GM20431 (cell line): ENCODE results near the gene TDRD5.
"Not testable (repeated sequence)": the region's sequence is repeated elsewhere in the genome, so short reads cannot be mapped to it uniquely, and the experiment has no call there.

Experiments used
- in situ Hi-C: fragments of 300-500 bp; cut with MseI, MboI; formaldehyde crosslinking; loops from one replicate; pipeline ENCODE4 v1.15.0; 2020; ENCODE audit warnings: low sequenced_read_pairs; ENCODE audit not compliant: unreplicated experiment

Gene TDRD5

DNA sequence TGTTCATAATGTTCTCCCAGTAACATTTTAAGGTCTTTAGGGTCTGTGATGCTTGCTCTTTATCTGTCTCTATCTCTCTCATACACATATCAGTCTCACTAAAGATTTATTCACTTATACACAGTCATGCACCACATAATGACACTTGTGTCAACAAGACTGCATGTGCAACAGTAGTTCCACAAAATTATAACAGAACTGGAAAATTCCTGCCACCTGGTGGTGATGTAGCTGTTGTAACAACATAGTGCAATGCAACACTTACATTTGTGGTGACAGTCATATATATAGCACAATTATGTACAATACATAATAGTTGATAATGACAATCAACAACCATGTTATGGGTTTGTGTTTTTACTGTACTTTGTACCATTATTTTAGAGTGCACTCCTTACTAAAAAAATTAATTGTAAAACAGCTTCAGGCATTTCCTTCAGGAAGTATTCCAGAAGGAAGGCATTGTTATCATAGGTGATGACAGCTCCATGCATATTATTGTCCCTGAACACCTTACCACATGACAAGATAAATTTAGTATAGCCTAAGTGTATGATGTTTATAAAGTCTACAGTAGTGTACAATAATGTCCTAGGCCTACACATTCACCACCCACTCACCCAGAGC lies 8.1 kb downstream of the TDRD5 start:
- in situ Hi-C loops = no loop called here

DNA sequence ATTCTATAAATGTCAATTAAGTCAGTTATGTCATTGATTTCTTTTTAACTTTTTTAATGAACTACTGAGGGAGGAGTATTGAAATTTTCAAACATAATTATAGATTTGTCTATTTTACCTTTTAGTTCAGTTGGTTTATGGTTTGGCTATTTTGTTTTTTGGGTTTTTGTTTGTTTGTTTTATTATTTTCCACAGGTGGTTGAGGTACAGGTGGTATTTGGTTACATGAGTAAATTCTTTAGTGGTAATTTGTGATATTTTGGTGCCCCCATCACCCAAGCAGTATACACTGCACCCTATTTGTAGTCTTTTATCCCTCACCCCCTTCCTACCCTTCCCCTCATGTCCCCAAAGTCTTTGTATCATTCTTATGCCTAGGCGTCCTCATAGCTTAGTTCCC lies 9.5 kb downstream of the TDRD5 start:
- in situ Hi-C loops = no loop called here

- in situ Hi-C loops = no loop called here
These were observed 20.7 kb downstream of the TDRD5 start for GRCh38 chr1:179612361-179612760.

- in situ Hi-C loops = no loop called here
These were observed 39.1 kb downstream of the TDRD5 start for GRCh38 chr1:179630719-179631118.

DNA sequence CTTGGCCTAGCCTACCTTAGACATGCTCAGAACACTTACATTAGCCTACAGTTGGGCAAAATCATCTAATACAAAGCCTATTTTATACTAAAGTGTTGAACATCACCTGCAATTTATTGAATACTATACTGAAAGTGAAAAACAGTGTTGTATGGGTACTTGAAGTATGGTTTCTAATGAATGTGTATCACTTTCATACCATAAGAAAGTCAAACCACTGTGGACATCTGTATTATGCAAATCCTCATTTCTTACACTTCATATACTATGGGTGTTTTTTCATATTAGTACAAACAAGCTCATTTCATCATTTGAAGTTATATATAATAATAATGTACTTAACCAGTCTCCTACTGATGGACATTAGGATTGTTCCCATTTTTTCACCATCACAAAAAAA lies 41.2 kb downstream of the TDRD5 start:
- in situ Hi-C loops = no loop called here

DNA sequence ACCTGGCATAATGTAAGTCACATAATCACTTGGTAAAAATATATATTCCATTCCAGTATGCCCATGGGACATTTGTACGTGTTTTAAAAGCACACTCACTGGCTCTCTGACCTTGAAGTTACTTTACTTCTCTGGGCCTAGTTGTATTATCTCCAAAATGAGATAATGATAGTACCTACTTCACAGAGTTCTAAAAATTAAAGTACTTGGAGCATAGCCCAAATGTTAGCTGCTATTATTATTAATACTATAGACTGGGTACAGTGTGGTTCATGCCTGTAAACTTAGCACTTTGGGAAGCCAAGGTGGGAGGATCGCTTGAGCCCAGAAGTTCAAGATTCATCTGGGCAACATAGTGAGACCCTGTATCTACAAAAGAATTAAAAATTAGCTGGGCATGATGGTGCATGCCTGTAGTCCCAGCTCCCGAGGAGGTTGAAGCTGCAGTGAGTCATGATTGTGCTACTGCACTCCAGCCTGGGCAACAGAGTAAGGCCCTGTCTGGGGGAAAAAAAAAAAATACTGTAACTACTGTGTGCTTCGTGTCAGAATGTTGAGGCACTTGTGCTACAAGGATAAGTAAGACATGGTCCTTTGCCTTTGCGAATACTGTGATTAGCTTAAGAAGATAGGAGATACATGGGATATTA lies 45.7 kb downstream of the TDRD5 start:
- in situ Hi-C loops = no loop called here

- in situ Hi-C loops = no loop called here
These were observed 69.4 kb downstream of the TDRD5 start for GRCh38 chr1:179661018-179661417.

GRCh38 chr1:179663810-179664209 lies 72.2 kb downstream of the TDRD5 start:
- in situ Hi-C loops = no loop called here

DNA sequence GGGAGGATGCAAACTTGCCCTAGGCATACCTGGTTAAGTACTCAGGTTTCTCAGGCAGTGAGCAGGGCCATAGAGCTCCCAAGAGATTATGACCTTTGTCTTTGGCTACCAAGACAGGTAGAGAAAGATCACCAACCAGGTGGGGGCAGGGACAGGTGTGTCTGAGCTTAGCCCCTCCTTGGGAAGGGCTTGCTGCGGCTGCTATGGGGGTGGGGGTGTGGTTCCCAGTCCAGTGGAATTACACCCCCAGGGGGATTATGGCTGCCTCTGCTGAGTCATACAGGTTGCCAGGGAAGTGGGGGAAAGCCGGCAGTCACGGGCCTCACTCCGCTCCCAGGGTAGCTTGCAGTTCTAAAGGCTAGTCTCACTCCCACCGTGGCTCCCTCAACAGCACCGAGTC lies 86.2 kb downstream of the TDRD5 start:
- in situ Hi-C loops = no loop called here

DNA sequence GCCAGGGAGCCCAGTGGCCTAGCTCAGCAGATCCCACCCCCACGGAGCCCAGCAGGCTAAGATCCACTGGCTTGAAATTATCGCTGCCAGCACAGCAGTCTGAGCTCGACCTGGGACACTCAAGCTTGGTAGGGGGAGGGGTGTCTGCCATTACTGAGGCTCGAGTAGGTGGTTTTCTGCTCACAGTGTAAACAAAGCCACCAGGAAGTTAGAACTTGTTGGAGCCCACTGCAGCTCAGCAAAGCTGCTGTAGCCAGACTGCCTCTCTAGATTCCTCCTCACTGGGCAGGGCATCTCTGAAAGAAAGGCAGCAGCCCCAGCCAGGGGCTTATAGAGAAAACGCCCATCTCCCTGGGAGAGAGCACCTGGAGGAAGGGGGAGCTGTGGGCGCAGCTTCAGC lies 102.9 kb downstream of the TDRD5 start:
- in situ Hi-C loops = not testable (repeated sequence)

DNA sequence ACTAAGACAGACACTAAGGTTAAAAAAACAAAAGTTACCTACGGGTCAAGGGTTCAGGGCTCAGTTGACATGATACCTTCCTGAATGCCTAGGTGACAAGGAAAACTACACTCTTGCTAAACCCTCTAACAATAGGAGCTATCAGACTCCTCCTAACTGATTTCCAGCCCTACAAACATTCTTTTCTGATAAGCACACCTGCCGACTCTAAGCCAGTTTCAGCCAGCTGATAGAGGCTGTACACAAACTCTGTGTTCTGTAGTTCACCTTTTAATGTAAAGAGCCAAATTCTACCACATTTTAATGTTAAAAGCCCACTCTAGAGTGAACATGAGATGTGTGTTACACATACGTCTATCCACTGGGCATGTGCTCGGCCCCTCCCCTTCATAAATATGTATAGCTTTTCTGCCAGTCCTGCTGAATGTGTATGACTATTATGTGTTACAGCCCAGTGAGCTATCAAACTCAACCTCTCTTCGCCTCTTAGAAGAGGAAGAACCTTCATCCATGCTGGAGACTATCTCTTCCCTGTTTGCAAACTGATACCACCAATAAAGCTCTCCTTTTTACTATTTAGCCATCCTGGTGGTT lies 111.4 kb downstream of the TDRD5 start:
- in situ Hi-C loops = loop anchor here (25.0 kb wide), 1 partner anchor 484 kb away; no protein-coding TSS in a partner anchor

DNA sequence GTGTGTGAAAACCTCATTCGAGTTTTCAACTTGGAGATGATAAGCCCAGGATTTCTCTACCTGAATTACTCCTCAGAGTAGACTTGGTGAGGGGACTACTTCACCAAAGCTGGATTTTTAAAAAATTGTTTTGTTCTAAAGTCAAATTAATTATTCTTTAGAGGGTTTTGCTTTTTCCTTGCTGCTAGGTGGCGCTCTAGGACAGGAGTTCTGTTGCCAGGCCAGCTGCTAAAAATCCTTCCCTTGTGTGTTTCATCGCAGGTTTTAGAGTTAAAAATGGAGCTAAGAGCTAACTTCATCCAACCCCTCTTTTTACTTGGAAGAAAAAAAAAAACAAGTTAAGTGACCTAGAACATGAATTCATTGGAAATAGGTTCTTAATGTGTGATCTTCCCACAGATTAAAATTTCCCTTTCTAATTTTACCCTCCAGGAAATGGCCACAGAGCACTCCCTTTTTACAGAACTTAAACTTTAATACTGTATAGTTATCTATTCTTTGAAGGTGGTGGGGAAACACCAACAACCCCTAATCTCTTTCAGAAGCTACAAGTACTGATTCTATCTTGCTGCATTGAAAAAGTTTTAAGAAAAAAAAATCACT lies 114.8 kb downstream of the TDRD5 start:
- in situ Hi-C loops = loop anchor here (5.0 to 25.0 kb wide), 2 partner anchors 106 to 481 kb away; no protein-coding TSS in a partner anchor

- in situ Hi-C loops = loop anchor here (5.0 to 25.0 kb wide), 2 partner anchors 105 to 480 kb away; no protein-coding TSS in a partner anchor
These were observed 115.8 kb downstream of the TDRD5 start for GRCh38 chr1:179707406-179707805.

DNA sequence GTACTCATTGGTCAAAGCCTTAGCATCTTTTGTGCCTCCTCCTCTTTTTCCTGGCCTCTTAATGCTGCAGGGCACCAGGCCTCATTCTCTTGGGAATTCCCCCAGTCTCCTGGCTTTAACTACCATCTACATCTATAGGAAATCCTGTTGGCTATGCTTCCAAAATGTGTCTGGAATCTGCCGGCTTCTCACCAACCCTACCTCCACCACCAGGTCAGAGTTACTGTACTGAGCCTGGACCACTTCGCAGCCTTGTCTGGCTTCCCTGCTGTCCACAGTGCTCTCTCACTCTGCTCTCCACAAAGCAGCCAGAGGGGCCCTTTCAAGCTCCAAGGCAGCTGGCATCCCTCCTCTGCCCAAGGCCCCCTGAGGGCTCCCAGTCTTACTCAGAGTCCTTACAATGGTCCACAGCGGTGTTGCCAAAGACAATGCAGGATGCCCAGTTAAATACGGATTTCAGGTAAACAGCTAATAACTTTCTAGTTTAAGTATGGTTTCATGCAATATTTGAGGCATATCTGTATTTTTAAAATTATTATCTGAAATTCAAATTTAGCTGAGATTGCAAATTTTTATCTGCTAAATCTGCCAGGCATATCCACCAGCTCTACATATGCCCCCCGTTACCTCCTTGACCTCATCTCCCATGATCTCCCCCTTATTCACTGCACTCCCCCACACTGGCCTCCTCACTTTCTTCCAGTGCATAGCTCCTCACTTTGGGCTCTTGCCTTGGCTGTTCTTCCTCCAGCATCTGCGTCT lies 117.0 kb downstream of the TDRD5 start:
- in situ Hi-C loops = loop anchor here (5.0 to 25.0 kb wide), 2 partner anchors 104 to 479 kb away; no protein-coding TSS in a partner anchor

- in situ Hi-C loops = loop anchor here (5.0 to 25.0 kb wide), 2 partner anchors 102 to 477 kb away; no protein-coding TSS in a partner anchor
These were observed 118.3 kb downstream of the TDRD5 start for GRCh38 chr1:179709841-179710329.

- in situ Hi-C loops = loop anchor here (25.0 kb wide), 1 partner anchor 473 kb away; no protein-coding TSS in a partner anchor
These were observed 122.5 kb downstream of the TDRD5 start for GRCh38 chr1:179714159-179714558.

GRCh38 chr1:179714623-179715022 lies 123.0 kb downstream of the TDRD5 start:
- in situ Hi-C loops = loop anchor here (25.0 kb wide), 1 partner anchor 473 kb away; no protein-coding TSS in a partner anchor

- in situ Hi-C loops = loop anchor here (25.0 kb wide), 1 partner anchor 468 kb away; no protein-coding TSS in a partner anchor
These were observed 127.6 kb downstream of the TDRD5 start for GRCh38 chr1:179719272-179719671.

- in situ Hi-C loops = no loop called here
These were observed 136.6 kb downstream of the TDRD5 start for GRCh38 chr1:179728271-179728670.

GRCh38 chr1:179729881-179730280 lies 138.2 kb downstream of the TDRD5 start:
- in situ Hi-C loops = no loop called here
